KMS-11 (cell line): ENCODE data around the gene KATNAL1.

ENCODE experiments used
- H2AFZ ChIP-seq: fragments of 200-600 bp; sonication (generic); 2 replicates; pipeline ENCODE4 v1.6.1; 2016; ENCODE audit warnings: antibody characterized with exemption, mixed run types, low read depth
- H3K27ac ChIP-seq: fragments of 200-600 bp; sonication (generic); 2 replicates; pipeline ENCODE4 v1.6.1; 2016; ENCODE audit warnings: mild to moderate bottlenecking, mixed run types
- H3K27me3 ChIP-seq: fragments of 200-600 bp; sonication (generic); 2 replicates; pipeline ENCODE4 v1.6.1; 2017; ENCODE audit warnings: mild to moderate bottlenecking, low read depth, mixed run types, moderate library complexity; ENCODE audit not compliant: insufficient read depth
- H3K36me3 ChIP-seq: fragments of 200-600 bp; sonication (generic); 2 replicates; pipeline ENCODE4 v1.6.1; 2017; ENCODE audit warnings: mild to moderate bottlenecking, mixed run types; ENCODE audit not compliant: insufficient read depth
- H3K4me1 ChIP-seq: fragments of 200-600 bp; sonication (generic); 2 replicates; pipeline ENCODE4 v1.6.1; 2016; ENCODE audit warnings: mild to moderate bottlenecking, low read depth, mixed run types; ENCODE audit not compliant: poor library complexity, severe bottlenecking
- H3K4me2 ChIP-seq: fragments of 200-600 bp; sonication (generic); 2 replicates; pipeline ENCODE4 v1.7.0; 2016; ENCODE audit warnings: mild to moderate bottlenecking, mixed run types
- H3K4me3 ChIP-seq: fragments of 200-600 bp; sonication (generic); IDR thresholded peaks from 2 replicates; pipeline ENCODE4 v1.6.1; 2017; ENCODE audit warnings: low read depth, low read length, mixed read lengths; ENCODE audit not compliant: insufficient read depth
- H3K79me2 ChIP-seq: fragments of 200-600 bp; sonication (generic); 2 replicates; pipeline ENCODE4 v1.6.1; 2016; ENCODE audit warnings: low read depth, mixed run types; ENCODE audit not compliant: insufficient read depth
- H3K9ac ChIP-seq: fragments of 200-600 bp; sonication (generic); 2 replicates; pipeline ENCODE4 v1.6.1; 2016; ENCODE audit warnings: mild to moderate bottlenecking, mixed run types
- H4K20me1 ChIP-seq: fragments of 200-600 bp; sonication (generic); 2 replicates; pipeline ENCODE4 v1.6.1; 2016; ENCODE audit warnings: mild to moderate bottlenecking, mixed run types; ENCODE audit not compliant: insufficient read depth
- CTCF ChIP-seq: fragments of 200-600 bp; sonication (generic); conservative IDR thresholded peaks from 2 replicates; pipeline ENCODE4 v1.6.1; 2017; ENCODE audit warnings: low read depth, mild to moderate bottlenecking, antibody characterized with exemption, low read length, moderate library complexity, mixed read lengths

Gene KATNAL1

DNA sequence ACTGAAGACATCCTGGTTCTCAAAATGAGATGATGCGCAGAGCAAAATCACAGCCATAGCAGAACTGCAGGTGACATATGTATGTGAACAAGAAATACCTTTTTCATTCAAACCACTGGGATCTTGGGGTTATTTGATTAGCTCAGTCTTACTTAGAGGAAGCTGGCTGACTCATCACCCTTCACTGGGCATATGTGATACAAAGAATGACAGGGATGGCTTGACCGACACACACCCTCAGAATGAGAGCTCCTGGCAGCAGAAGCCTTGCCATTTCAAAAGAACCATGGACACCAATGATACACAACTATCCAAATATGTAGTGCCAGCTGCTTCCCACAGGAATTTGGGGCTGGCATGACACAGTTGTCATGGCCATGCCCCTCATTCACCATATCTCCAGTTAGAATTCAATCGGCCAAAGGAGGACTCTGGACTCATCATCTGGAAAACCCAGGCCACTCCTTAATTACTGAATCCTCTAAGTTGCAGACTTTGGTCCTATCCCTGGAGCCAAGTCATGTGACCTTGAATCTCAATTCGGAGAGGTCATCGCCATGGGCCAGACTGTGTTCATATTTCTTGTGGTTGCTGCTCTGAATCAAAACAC lies 115.8 kb downstream of the KATNAL1 start:
- H3K27ac ChIP-seq = no peak overlapping the region; the same call in 1 of the 2 replicates
- no peaks in the 10 kb centered on the region for H3K36me3 ChIP-seq
- H3K4me2 ChIP-seq = no peak overlapping the region
- H4K20me1 ChIP-seq = no peaks in the 10 kb centered on the region
- H3K27me3 ChIP-seq = no peaks in the 10 kb centered on the region
- no peaks in the 10 kb centered on the region for H3K79me2 ChIP-seq
- no peak overlapping the region for H2AFZ ChIP-seq
- H3K9ac ChIP-seq = no peak overlapping the region
- H3K4me3 ChIP-seq = no peak overlapping the region
- H3K4me1 ChIP-seq = peaks cover 34% of the 10 kb centered on the region
- TF ChIP-seq CTCF = no peak

DNA sequence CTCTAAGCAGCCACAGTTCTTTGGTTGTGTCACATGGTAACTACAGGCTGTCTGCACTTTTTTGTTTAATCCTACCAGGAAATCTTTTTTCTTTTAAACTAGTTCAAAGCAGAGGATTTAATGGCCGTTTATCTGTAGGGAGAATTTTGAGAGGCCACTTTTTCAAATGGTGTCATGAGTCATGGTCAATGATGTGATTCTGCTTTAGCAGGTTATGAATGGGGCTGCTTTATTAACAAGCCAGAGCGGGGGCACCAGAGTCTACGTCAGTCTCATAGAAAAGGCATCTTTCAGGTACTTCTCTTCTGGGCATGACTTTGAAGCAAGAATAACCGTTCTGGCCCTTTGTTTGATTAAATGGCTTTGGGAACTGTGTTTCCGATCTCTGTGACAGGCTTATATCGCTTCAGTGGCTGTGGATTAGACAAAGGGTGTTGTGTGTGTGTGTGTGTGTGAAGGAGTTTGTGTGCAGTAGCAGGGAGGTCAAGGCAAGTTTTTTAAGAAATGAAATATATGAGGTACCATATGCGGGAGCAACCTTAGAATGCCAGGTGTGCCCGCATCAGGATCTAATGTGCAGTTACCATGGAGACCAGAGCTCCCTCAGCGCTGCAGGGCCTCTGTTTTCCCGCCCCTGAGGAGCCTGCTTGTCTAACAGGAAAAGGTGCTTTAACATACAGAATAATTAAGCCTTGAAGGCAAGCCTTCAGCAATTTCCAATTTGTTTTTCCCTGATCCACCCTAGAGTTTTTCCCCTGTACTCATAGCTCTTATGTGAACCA lies 120.5 kb downstream of the KATNAL1 start:
- Histone ChIP-seq H3K27me3 (no peaks in the 10 kb centered on the region), H3K4me2 (no peak overlapping the region), H3K4me1 (peaks cover 5% of the 10 kb centered on the region), H4K20me1 (no peaks in the 10 kb centered on the region), H3K36me3 (no peaks in the 10 kb centered on the region), H3K79me2 (no peaks in the 10 kb centered on the region), H2AFZ (no peak overlapping the region), H3K9ac (no peak overlapping the region), H3K4me3 (no peak overlapping the region), H3K27ac (no peak overlapping the region)
- no peak for TF ChIP-seq CTCF

GRCh38 chr13:30181888-30182651 lies 125.3 kb downstream of the KATNAL1 start:
- Histone ChIP-seq H3K79me2 (no peaks in the 10 kb centered on the region), H3K9ac (no peak overlapping the region), H4K20me1 (no peaks in the 10 kb centered on the region), H3K36me3 (no peaks in the 10 kb centered on the region), H3K4me3 (no peak overlapping the region), H3K4me1 (no peaks in the 10 kb centered on the region), H3K27ac (no peak overlapping the region), H3K4me2 (no peak overlapping the region), H3K27me3 (no peaks in the 10 kb centered on the region), H2AFZ (no peak overlapping the region)
- no peak for TF ChIP-seq CTCF

DNA sequence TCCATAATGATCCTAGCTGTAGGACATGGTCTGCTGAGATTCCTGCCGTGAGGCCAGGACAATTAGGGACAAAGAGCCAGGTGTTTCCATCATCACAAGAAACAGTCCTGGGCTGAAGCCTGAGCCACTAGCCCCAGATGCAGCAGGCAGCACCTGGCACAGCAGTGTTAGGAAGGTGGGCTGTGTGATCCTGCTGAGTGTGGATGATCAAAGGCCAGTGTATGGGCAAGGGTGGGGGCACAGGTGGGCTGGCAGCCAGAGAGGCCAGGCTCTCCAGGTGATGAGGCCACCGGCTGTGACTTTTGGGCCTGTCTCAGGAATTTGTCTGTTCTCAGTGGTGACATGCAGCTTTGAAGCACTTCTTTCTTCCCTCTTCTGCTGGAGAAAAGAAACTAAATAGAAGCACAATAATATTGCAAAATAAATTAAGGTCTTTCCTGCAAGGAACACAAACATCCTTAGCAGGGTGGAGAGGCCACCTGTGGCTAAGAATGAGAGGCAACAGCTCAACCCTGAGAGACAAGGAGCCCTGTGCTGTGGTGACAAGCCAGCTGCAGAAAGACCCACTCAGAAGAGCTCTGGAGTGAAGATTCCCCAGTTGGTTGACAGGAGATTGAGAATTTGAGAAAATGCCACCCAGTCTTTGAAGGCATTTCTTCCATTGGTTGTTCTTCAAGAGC lies 127.6 kb downstream of the KATNAL1 start:
- H3K4me1 ChIP-seq = no peaks in the 10 kb centered on the region
- no peak overlapping the region for H3K4me2 ChIP-seq
- no peaks in the 10 kb centered on the region for H3K36me3 ChIP-seq
- H3K79me2 ChIP-seq = no peaks in the 10 kb centered on the region
- no peak for TF ChIP-seq CTCF
- no peaks in the 10 kb centered on the region for H3K27me3 ChIP-seq
- H3K9ac ChIP-seq = no peak overlapping the region
- no peak overlapping the region for H3K27ac ChIP-seq
- H4K20me1 ChIP-seq = no peaks in the 10 kb centered on the region
- no peak overlapping the region for H2AFZ ChIP-seq
- H3K4me3 ChIP-seq = no peak overlapping the region
